Lung (tissue), 12 donors: ENCODE results near the gene CALR3. TPM values are rescaled to one million over a fixed set of nuclear protein-coding genes. Genes with fewer than 3 reads are reported as not detected.
A peak's percentile ranks its signal among the peaks of the same experiment; 100 is the strongest.

Source experiments
- ATAC-seq: fragments of 200-7000 bp; cut with Tn5 transposase; one replicate; pipeline ENCODE4 v1.9.1; 2020; ENCODE audit warnings: moderate number of reproducible peaks; ENCODE audit not compliant: insufficient read depth, low FRiP score
- DNase-seq, 3 donors: peaks; one replicate each; pipeline ENCODE4 v3.0.0-alpha.2; 2013 to 2017
- H3K27ac ChIP-seq, 2 donors: one replicate each; pipeline ENCODE4 v1.5.1; 2013; ENCODE audit warnings: mild to moderate bottlenecking in 2 of 2, moderate library complexity in 2 of 2, control low read depth in 1 of 2, inconsistent platforms in 1 of 2, low read depth in 1 of 2, low read length in 1 of 2
- H3K27me3 ChIP-seq, 3 donors: one replicate each; pipeline ENCODE4 v1.5.1; 2013; ENCODE audit warnings: low read length in 2 of 3; ENCODE audit not compliant: control insufficient read depth in 3 of 3, insufficient read depth in 3 of 3
- H3K36me3 ChIP-seq, 4 donors: one replicate each; pipeline ENCODE4 v1.5.1; 2013; ENCODE audit warnings: low read length in 4 of 4, mild to moderate bottlenecking in 1 of 4, moderate library complexity in 1 of 4; ENCODE audit not compliant: control insufficient read depth in 4 of 4, insufficient read depth in 4 of 4
- H3K4me1 ChIP-seq, 5 donors: one replicate each; pipeline ENCODE4 v1.5.1; 2013; ENCODE audit warnings: low read length in 5 of 5, mild to moderate bottlenecking in 2 of 5, moderate library complexity in 1 of 5; ENCODE audit not compliant: control insufficient read depth in 5 of 5, insufficient read depth in 5 of 5
- H3K4me3 ChIP-seq: one replicate; pipeline ENCODE4 v1.5.1; 2013; ENCODE audit warnings: mild to moderate bottlenecking, control low read depth, moderate library complexity
- H3K9ac ChIP-seq, 2 donors: one replicate each; pipeline ENCODE4 v1.5.1; 2013; ENCODE audit warnings: low read length in 2 of 2, control low read depth in 1 of 2; ENCODE audit not compliant: insufficient read depth in 1 of 2
- H3K9me3 ChIP-seq, 4 donors: one replicate each; pipeline ENCODE4 v1.5.1; 2013; ENCODE audit warnings: low read length in 3 of 4, mild to moderate bottlenecking in 1 of 4, moderate library complexity in 1 of 4; ENCODE audit not compliant: control insufficient read depth in 4 of 4, insufficient read depth in 3 of 4
- CTCF ChIP-seq: IDR thresholded peaks from 2 replicates; pipeline ENCODE4 v1.5.1; 2012; ENCODE audit warnings: mild to moderate bottlenecking; ENCODE audit errors: control extremely low read depth, extremely low read depth
- WGBS, 2 donors: extraction: QIAGEN DNeasy Blood & Tissue Kit; methylation state at CpG; one replicate each; pipeline ENCODE4 v1.1.7; 2013; 5-methylcytosine and 5-hydroxymethylcytosine counted together
- polyA plus RNA-seq, 2 donors: library from polyadenylated mRNA; stranded (reverse); fragments of 200-250 nt; gene quantifications; one replicate each; pipeline ENCODE4 v1.2.1, GENCODE V29; 2013
- total RNA-seq, 2 donors: library from RNA; depleted of rRNA in 1 of 2; stranded (reverse); fragments of >200 nt in 1 of 2; gene quantifications; one replicate each; pipeline ENCODE4 v1.2.1, GENCODE V29; 2014 to 2021
- donor health status: control.
- donor health status: control.
- donor health status: Bipolar disorder and iron deficiency.
- donor health status: healthy.
- donor health status: DM: yes; HTN: yes; CAD: no.

Gene CALR3
- total and polyA plus RNA-seq, 4 donors, result 0.07 TPM; not detected in 3

GRCh38 chr19:16460454-16460853, 35.5 kb downstream of the CALR3 start:
- H3K9ac ChIP-seq, result no peak overlapping the region
- TF ChIP-seq CTCF, result no peak
- H3K27me3 ChIP-seq, result no peaks in the 10 kb centered on the region
- H3K36me3 ChIP-seq, result peaks cover 0 to 2% (median under 1%) of the 10 kb centered on the region in 4 donors
- H3K9me3 ChIP-seq, result peaks cover 0 to 2% (median 0%) of the 10 kb centered on the region in 4 donors
- no peak overlapping the region for H3K4me3 ChIP-seq
- DNase-seq (no peak), ATAC-seq (no peak)
- 76 to 83% methylated on average over 8 of the region's 8 CpGs for WGBS, 2 donors
- peaks cover 15 to 40% (median 19%) of the 10 kb centered on the region in 5 donors for H3K4me1 ChIP-seq
- H3K27ac ChIP-seq, result peak overlapping the region in 1 of 2 donors; percentile 62

- no peak overlapping the region for H3K4me3 ChIP-seq
- WGBS, 2 donors, result 96 to 97% methylated on average over 3 of the region's 3 CpGs
- H3K27me3 ChIP-seq, result no peaks in the 10 kb centered on the region
- H3K9me3 ChIP-seq, result no peaks in the 10 kb centered on the region
- ATAC-seq (no peak), DNase-seq (no peak)
- peaks cover 0 to 2% (median 0%) of the 10 kb centered on the region in 4 donors for H3K36me3 ChIP-seq
- H3K4me1 ChIP-seq, result peaks cover 15 to 40% (median 19%) of the 10 kb centered on the region in 5 donors
- no peak for TF ChIP-seq CTCF
- no peak overlapping the region for H3K9ac ChIP-seq
- H3K27ac ChIP-seq, result peak overlapping the region in 1 of 2 donors; percentile 68
Observed at GRCh38 chr19:16459680-16460079, 36.3 kb downstream of the CALR3 start.

- H3K27ac ChIP-seq, result peak overlapping the region; percentile 33 to 56
- no peaks in the 10 kb centered on the region for H3K9me3 ChIP-seq
- peaks cover 0 to 2% (median 0%) of the 10 kb centered on the region in 4 donors for H3K36me3 ChIP-seq
- peaks cover 13 to 35% (median 19%) of the 10 kb centered on the region in 5 donors for H3K4me1 ChIP-seq
- WGBS, 2 donors, result 71 to 79% methylated on average over 25 of the region's 25 CpGs
- ATAC-seq, result no peak
- H3K27me3 ChIP-seq, result no peaks in the 10 kb centered on the region
- TF ChIP-seq CTCF, result no peak
- H3K4me3 ChIP-seq, result no peak overlapping the region
- DNase-seq, result no peak
- H3K9ac ChIP-seq, result no peak overlapping the region
Observed at GRCh38 chr19:16458391-16459341, 37.3 kb downstream of the CALR3 start.
